ENCODE results near the gene PPFIBP1.

- TF ChIP-seq CTCF (IDR thresholded peaks at IDR 0.05; ENCODE audit: insufficient read depth, low read length) (no peak), POLR2AphosphoS5 (IDR thresholded peaks at IDR 0.05; ENCODE audit: low read depth) (no peak)
These were observed 208.3 kb downstream of the PPFIBP1 start for GRCh38 chr12:27732281-27732680.
